ENCODE data around the gene BATF.

Gene BATF

DNA sequence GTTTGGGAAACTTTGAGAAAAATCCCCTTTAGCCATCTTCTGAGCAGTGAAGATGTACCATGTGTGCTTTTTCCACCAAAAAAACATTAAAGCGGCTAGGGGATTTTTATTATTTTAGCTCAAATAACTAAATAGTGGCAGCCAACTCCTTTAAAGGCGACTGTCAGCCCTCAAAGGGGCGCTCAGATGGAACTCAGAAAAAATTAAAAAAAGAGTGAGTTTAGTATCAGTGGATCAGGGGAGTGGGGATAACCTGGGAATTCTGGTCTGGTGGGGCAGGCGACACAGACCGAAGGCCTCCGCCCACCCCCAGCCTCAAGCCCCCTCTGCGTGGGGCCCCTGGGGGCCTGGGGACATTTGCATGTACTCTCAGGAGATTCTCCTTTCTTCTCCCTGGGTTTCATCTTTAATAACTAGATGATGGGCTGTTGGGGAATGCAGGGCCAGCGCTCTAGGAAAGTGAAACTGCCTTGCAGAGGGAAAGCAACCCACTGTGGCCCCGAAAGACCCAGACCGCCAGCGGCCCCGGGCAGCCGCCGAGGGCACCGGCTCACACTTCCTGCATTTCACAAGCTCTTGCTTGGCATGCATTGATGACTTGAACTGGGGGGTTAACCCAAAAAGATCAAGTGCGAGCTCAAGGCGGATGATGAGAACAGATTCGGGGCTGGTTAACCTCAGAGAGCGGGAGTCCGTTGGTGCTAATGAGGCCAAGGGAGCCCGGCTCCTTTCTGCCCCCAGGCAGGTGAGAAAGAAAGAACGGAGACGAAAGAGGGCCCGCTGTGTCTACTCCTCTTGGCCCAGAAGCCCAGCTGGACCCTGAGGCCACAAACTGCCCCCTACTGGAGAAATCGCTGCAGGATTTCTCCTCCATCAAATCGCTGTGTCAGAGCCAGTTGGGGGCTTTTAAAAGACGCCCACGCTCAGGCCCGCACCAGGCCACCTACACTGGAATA lies 7.3 kb upstream of the BATF start:
- peak; percentile 91 for DNase-seq (ENCODE audit: extremely low read depth, insufficient read length)
- Histone ChIP-seq H3K4me3 (replicated peaks; ENCODE audit: low read depth, low read length) (peak overlapping the region; percentile 56), H3K36me3 (ENCODE audit: control insufficient read depth, insufficient read depth, low read length) (no peaks in the 10 kb centered on the region), H3K27me3 (replicated peaks; ENCODE audit: control insufficient read depth, insufficient read depth, low read length) (no peaks in the 10 kb centered on the region)
- TF ChIP-seq, protein P1, sequence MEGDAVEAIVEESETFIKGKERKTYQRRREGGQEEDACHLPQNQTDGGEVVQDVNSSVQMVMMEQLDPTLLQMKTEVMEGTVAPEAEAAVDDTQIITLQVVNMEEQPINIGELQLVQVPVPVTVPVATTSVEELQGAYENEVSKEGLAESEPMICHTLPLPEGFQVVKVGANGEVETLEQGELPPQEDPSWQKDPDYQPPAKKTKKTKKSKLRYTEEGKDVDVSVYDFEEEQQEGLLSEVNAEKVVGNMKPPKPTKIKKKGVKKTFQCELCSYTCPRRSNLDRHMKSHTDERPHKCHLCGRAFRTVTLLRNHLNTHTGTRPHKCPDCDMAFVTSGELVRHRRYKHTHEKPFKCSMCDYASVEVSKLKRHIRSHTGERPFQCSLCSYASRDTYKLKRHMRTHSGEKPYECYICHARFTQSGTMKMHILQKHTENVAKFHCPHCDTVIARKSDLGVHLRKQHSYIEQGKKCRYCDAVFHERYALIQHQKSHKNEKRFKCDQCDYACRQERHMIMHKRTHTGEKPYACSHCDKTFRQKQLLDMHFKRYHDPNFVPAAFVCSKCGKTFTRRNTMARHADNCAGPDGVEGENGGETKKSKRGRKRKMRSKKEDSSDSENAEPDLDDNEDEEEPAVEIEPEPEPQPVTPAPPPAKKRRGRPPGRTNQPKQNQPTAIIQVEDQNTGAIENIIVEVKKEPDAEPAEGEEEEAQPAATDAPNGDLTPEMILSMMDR (IDR thresholded peaks at IDR 0.05; ENCODE audit: insufficient read depth, low read length, poor library complexity, severe bottlenecking): peak; percentile 58

DNA sequence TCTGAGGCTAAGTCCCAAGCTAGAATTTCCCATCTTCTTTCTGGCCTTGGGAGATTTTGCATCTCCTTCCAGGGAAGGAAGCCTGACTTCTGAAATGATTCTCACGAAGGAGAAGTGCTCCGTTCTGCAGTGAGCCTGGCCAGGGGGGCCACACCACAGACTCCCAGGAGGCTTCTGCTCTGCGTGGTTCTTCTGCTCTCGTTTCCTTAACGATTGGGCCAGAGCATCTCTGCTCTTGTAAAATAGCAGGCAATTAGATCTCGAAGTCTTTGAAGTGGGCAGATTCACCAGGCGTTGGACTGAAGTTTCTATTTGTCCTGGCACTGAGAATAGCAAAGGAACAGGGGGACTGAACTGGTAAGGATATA lies 6.7 kb upstream of the BATF start:
- H3K36me3 ChIP-seq (ENCODE audit: control insufficient read depth, insufficient read depth, low read length): no peaks in the 10 kb centered on the region
- H3K4me3 ChIP-seq (replicated peaks; ENCODE audit: low read depth, low read length): peak overlapping the region; percentile 56
- DNase-seq (ENCODE audit: extremely low read depth, insufficient read length): peak; percentile 72
- H3K27me3 ChIP-seq (replicated peaks; ENCODE audit: control insufficient read depth, insufficient read depth, low read length): no peaks in the 10 kb centered on the region
- TF ChIP-seq, protein P1 (IDR thresholded peaks at IDR 0.05; ENCODE audit: insufficient read depth, low read length, poor library complexity, severe bottlenecking): no peak

DNA sequence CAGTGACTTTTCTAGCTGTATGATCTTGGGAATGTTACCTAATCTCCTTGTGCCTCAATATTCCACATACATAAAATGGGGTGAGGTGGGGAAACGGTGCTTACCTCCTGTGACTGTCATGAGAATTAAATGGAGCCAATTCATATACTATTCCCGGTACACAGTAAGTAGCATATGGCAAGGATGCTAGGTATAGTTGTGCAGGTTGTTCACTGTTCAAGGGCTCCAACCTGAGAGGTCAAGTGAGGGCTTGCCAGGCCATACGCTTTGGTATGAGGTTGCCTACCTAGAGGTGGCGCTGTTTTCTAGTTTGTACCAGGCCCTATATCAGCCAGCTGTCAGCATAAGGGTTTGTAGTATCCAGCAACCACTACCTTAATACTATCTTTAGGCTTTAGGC lies 3.6 kb upstream of the BATF start:
- Histone ChIP-seq H3K27me3 (replicated peaks; ENCODE audit: control insufficient read depth, insufficient read depth, low read length) (no peaks in the 10 kb centered on the region), H3K4me3 (replicated peaks; ENCODE audit: low read depth, low read length) (no peak overlapping the region), H3K36me3 (ENCODE audit: control insufficient read depth, insufficient read depth, low read length) (no peaks in the 10 kb centered on the region)
- no peak for DNase-seq (ENCODE audit: extremely low read depth, insufficient read length)
- TF ChIP-seq, protein P1 (IDR thresholded peaks at IDR 0.05; ENCODE audit: insufficient read depth, low read length, poor library complexity, severe bottlenecking): peak; percentile 72

DNA sequence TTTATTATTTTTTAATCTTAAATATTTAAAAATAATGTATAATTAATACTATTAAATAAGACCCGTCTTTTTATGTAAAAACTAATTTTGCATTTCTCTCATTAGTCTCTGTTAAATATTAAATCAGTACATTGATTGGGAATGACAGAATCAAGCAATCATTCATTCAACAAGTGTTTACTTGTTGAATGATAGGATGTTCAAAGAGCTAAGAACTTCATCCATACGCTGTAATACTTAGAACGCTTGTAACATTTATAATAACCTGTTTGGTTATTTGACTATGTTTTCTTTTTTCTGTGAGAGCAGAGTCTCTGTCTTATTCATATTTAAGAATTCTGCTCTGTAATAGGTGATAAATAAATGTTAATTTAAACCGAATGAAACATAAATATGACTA lies 2.9 kb upstream of the BATF start:
- H3K36me3 ChIP-seq (ENCODE audit: control insufficient read depth, insufficient read depth, low read length): no peaks in the 10 kb centered on the region
- TF ChIP-seq, protein P1 (IDR thresholded peaks at IDR 0.05; ENCODE audit: insufficient read depth, low read length, poor library complexity, severe bottlenecking): no peak
- H3K27me3 ChIP-seq (replicated peaks; ENCODE audit: control insufficient read depth, insufficient read depth, low read length): no peaks in the 10 kb centered on the region
- DNase-seq (ENCODE audit: extremely low read depth, insufficient read length): no peak
- no peak overlapping the region for H3K4me3 ChIP-seq (replicated peaks; ENCODE audit: low read depth, low read length)

DNA sequence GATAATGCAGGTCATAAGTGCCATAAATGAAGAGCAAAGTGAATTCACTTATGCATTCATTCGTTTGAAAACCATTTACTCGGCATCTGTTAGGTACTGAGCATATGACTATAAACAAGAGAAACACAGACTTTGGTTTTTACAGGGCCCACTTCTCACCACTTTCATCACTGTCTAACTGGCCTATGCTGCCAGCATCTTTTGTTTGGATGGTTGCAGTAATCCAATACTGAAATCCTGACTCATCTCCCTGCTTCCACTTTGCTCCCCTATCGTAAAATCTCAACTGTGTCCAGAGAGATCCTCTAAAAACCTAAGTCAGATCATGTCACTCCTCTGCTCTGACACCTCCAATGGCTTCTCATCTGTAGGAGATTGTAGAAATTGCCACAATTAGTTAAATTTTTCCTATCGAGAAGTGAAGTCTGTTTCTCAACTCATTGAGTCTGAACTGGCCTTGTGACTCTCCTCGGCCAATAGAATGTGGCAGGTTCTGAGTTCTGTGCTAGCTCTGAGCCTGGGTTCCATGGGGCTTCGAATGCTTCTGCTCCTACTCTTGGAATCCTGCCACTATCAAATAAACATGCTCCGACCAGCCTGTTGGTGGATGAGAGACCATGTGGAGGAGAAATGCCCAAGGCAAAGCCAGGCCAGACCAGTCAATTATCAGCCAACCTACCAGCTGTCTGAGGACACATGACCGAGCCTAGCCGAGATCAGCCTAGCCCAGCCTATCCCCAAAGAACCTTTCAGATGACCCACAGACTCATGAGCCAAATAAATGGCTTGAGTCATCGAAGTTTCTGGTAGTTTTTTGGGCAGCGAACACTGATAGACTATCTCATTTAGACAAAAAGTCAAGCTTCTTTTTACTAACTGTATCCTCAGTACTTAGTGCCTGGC lies 2.2 kb upstream of the BATF start:
- Histone ChIP-seq H3K27me3 (replicated peaks; ENCODE audit: control insufficient read depth, insufficient read depth, low read length) (no peaks in the 10 kb centered on the region), H3K36me3 (ENCODE audit: control insufficient read depth, insufficient read depth, low read length) (no peaks in the 10 kb centered on the region; the same call in none of the 2 replicates), H3K4me3 (replicated peaks; ENCODE audit: low read depth, low read length) (no peak overlapping the region)
- DNase-seq (ENCODE audit: extremely low read depth, insufficient read length): no peak
- TF ChIP-seq, protein P1 (IDR thresholded peaks at IDR 0.05; ENCODE audit: insufficient read depth, low read length, poor library complexity, severe bottlenecking): no peak
